ENCODE measurements around the gene CLPTM1L. TPM values are rescaled to one million over a fixed set of nuclear protein-coding genes. Genes with fewer than 3 reads are reported as not detected.
"Not testable (repeated sequence)": the region's sequence is repeated elsewhere in the genome, so short reads cannot be mapped to it uniquely, and the experiment has no call there.

The CLPTM1L gene
- total RNA-seq, 1 experiment from 2014 or later, result 83.2 TPM

DNA sequence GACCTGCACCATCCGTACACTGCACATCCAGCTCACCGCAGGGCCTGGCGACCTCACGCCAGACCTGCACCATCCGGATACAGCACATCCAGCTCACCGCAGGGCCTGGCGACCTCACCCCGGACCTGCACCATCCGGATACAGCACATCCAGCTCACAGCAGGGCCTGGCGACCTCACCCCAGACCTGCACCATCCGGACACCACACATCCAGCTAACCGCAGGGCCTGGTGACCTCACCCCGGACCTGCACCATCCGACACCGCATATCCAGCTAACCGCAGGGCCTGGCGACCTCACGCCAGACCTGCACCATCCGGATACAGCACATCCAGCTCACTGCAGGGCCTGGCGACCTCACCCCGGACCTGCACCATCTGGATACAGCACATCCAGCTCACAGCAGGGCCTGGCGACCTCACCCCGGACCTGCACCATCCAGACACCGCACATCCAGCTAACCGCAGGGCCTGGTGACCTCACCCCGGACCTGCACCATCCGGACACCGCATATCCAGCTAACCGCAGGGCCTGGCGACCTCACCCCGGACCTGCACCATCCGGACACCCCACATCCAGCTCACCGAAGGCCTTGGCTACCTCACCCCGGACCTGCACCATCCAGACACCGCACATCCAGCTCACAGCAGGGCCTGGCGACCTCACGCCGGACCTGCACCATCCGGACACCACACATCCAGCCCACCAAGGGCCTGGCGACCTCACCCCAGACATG is 61.7 kb downstream of the CLPTM1L start:
- H3K27me3 ChIP-seq; H3K4me1 ChIP-seq; H3K9me3 ChIP-seq (replicated peaks); H3K27ac ChIP-seq; DNase-seq; H3K36me3 ChIP-seq; H3K4me3 ChIP-seq: not testable (repeated sequence)

DNA sequence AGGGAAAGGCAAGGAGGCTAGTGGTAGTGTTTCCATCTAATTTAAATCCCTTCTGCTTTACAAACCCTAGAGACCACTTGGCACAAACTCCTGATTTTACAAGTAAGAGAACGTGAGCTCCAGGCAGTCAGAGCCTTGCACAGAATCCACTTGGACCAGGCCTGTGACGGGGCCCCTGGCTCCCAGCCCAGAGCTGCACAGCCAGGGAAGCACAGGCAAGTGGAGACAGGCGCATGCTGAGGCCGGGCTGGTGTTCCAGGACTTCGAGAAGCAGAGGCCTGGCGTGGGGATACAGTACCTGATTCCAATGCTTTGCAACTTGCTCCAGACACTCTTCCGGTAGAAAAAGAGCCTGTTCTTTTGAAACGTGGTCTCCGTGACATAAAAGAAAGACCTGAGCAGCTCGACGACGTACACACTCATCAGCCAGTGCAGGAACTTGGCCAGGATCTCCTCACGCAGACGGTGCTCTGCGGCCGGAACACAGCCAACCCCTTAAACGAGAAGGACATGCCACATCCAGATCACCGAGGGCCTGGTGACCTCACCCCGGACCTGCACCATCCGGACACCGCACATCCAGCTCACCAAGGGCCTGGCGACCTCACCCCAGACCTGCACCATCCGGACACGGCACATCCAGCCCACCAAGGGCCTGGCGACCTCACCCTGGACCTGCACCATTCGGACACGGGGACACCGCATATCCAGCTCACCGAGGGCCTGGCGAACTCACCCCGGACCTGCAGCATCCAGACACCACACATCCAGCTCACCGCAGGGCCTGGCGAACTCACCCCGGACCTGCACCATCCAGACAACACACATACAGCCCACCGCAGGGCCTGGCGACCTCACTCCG is 62.5 kb downstream of the CLPTM1L start:
- H3K9me3 ChIP-seq (replicated peaks), result no peaks in the 10 kb centered on the region
- H3K4me3 ChIP-seq, result no peak overlapping the region
- no peak for DNase-seq
- no peaks in the 10 kb centered on the region for H3K4me1 ChIP-seq
- H3K36me3 ChIP-seq, result no peaks in the 10 kb centered on the region
- no peak overlapping the region for H3K27ac ChIP-seq
- H3K27me3 ChIP-seq, result no peaks in the 10 kb centered on the region

DNA sequence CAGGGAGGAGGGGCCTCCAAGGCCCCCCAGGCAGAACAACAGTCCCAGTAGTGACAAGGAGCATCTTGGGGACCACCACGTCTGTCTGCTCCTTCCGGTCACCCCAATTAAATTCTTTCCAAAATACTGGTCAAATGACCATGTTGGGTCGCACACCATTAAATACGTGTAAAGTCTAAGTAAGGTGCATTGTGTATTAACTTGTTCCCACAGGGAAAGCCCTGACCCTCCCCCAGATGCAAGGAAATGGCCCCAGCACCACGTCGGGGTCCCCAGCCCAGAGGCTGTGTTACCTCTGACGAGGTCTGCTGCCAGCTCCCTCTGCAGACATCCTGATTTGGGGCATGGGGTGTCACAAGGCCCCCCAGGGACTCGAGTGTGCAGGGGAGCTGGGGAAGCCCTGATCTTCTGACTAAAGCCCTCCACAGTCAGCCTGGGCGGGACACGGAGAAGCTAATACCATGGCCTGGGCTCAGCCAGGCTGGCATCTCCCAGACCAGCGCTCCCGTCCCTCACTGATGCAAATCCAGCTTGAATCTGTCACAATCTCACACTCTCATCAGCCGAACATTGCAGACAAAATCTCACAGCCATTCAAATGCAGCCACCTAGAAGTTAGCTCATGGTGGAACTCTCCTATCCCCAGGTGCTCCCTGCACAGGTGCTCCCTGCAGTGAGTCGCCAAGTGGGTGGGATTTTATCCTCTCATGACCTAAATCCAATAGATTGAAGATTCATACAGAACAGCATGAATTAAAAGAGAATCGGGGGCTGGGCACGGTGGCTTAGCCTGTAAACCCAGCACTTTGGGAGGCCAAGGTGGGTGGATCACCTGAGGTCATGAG is 63.6 kb downstream of the CLPTM1L start:
- H3K4me3 ChIP-seq, result no peak overlapping the region
- DNase-seq, result no peak
- no peaks in the 10 kb centered on the region for H3K4me1 ChIP-seq
- no peaks in the 10 kb centered on the region for H3K36me3 ChIP-seq
- no peaks in the 10 kb centered on the region for H3K27me3 ChIP-seq
- no peaks in the 10 kb centered on the region for H3K9me3 ChIP-seq (replicated peaks)
- no peak overlapping the region for H3K27ac ChIP-seq

DNA sequence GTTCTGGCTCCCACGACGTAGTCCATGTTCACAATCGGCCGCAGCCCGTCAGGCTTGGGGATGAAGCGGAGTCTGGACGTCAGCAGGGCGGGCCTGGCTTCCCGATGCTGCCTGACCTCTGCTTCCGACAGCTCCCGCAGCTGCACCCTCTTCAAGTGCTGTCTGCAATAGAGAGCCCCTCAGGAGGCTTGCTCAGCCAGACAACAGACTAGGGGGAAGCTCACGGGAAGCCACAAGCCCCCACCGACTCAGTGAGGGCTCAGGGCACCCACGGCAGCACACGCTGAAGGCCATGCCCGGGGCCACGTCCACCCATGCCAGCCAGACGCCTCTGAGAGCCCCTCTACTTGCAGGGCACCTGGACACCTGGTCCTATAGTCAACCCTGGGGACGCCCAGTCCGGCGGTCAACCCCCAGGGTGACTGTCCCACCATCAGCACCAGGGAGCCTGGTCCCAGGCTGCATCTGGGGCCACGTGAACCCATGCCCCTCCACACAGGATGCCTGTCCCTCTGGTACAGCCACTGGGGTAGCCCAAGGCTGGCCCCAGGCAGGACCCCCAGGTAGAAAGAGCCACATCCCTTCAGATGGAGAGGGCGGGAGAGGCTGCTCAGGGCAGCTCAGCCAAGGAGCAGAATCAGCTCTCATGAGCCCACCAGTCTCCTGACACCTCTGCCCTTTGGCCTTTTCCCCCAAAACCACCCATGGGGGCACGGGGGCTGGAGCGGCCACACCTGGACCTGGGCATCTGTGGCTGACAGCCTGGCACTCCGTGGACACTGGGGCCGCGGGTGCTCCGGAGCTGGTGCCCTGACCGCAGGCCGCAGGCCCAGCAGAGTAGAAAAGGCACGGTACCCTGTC is 64.5 kb downstream of the CLPTM1L start:
- Histone ChIP-seq H3K4me3 (no peak overlapping the region), H3K27me3 (no peaks in the 10 kb centered on the region), H3K36me3 (no peaks in the 10 kb centered on the region), H3K9me3 (replicated peaks) (no peaks in the 10 kb centered on the region), H3K4me1 (no peaks in the 10 kb centered on the region), H3K27ac (no peak overlapping the region)
- no peak for DNase-seq

DNA sequence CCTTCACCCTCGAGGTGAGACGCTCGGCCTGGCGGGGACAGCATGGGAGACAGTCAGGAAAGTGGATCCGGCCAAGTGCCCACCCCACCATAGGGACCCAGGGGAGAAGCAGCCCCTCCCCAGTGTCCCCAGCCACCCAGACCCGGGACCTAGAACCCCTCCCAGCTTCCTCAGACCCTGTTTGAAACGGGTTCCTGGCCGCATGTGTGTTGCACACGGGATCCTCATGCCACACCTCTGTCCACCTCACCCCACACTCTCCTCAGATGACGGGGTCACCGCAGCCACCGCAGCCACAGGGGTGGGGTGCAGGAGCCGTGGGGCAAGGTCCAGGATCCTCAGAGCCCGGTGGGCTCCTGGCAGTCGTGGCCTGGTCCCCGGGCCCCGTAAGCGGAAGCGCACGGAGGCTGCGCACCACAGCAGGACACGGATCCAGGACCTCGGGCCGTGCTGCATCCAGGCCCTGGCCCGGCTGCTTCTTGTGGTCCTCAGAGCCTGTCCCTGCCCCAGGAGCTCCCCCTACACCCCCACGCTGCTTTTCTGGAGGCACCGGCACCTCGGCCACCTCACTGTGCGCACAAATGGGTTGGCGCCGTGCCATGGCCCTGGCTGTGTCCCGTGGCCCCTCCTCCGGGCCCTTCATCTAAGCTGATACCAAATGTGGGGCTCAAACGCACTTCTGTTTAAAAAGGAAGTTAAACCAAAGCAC is 65.3 kb downstream of the CLPTM1L start:
- Histone ChIP-seq H3K4me3 (no peak overlapping the region), H3K9me3 (replicated peaks) (no peaks in the 10 kb centered on the region), H3K27me3 (no peaks in the 10 kb centered on the region), H3K36me3 (no peaks in the 10 kb centered on the region), H3K27ac (no peak overlapping the region), H3K4me1 (no peaks in the 10 kb centered on the region)
- DNase-seq, result no peak

DNA sequence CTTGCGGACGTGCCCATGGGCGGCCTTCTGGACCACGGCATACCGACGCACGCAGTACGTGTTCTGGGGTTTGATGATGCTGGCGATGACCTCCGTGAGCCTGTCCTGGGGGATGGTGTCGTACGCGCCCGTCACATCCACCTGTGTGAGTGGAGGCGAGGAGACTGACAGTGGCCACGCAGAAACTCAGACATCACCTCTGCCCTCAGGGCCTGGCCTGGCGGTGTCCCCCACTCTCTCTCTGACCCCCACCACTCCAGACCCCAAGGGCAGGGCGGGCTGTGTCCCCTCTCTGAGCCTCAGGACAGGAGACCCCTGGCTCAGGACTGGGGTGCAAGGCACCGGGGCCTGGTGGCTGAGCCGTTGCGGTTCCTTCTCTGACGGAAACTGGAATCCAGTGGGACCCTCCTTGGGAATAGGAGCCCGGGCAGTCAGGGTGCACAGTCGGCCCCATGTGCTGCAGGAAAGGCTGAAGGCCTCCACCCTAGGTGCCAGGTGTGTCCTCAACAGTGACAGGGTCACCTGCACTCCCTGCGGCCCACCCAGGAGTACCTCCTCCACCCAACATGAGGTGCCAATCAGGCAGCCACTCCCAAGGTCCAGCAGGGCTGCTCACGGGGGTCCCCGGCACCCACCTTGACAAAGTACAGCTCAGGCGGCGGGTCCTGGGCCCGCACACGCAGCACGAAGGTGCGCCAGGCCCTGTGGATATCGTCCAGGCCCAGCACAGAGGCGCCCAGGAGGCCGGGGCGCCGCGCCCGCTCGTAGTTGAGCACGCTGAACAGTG is 66.0 kb downstream of the CLPTM1L start:
- Histone ChIP-seq H3K4me1 (no peaks in the 10 kb centered on the region), H3K36me3 (no peaks in the 10 kb centered on the region), H3K9me3 (replicated peaks) (no peaks in the 10 kb centered on the region), H3K27ac (no peak overlapping the region), H3K27me3 (no peaks in the 10 kb centered on the region), H3K4me3 (no peak overlapping the region)
- DNase-seq, result no peak

DNA sequence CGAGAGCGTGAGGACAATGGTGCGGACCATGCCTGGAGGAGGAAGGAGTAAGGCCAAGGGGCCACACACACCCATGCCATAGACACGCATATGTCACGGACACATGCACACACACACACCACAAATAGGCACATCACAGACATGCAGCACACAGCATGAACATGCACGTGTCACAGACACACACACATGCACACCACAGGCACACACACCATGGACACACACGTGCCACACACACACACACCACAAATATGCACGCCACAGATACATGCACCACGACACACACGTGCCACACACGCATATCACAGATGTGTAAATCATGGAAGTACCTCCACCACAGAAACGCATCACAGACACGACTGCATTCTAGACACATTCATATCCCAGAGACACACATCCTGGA is 66.7 kb downstream of the CLPTM1L start:
- H3K4me1 ChIP-seq, result no peaks in the 10 kb centered on the region
- no peak for DNase-seq
- no peaks in the 10 kb centered on the region for H3K27me3 ChIP-seq
- no peaks in the 10 kb centered on the region for H3K36me3 ChIP-seq
- no peak overlapping the region for H3K4me3 ChIP-seq
- H3K27ac ChIP-seq, result no peak overlapping the region
- no peaks in the 10 kb centered on the region for H3K9me3 ChIP-seq (replicated peaks)

DNA sequence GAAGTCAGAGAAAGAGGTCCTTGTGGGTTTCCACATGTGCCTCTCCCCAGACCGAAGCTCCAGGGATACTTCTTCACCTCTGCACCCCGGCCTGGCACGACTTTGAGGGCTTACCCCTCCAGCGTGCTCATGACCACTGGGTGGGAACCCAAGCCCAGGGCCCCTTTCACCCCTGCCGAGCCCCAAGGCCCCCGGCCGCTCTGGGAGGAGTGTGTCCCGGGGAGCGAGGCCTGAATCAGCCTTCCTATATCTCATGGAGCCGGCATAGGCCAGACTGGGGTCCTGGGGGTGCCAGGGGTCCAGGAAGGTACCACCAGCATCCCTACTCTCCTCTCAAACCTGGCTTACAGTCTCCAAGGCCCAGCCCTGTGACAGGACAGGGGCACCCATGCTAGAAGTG is 67.1 kb downstream of the CLPTM1L start:
- H3K27ac ChIP-seq, result no peak overlapping the region
- no peaks in the 10 kb centered on the region for H3K9me3 ChIP-seq (replicated peaks)
- no peaks in the 10 kb centered on the region for H3K4me1 ChIP-seq
- H3K36me3 ChIP-seq, result no peaks in the 10 kb centered on the region
- H3K4me3 ChIP-seq, result no peak overlapping the region
- H3K27me3 ChIP-seq, result no peaks in the 10 kb centered on the region
- DNase-seq, result no peak

DNA sequence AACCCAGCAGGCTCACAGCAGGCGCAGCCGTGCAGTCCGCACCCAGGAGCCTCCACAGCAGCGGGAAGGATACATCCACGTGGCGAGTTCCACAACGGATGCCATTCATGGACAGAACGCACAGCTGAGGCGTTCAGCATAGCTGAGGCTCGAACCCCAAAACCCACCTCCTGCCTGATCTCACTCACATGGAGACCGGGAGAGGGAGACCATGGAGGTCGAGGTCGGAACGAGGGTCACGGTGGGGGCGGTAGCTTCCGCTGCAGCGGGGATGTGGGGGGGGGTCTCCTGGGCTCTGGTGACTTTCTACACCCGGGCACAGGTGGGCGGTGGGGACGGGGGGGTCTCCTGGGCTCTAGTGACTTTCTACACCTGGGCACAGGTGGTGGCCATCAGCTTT is 67.6 kb downstream of the CLPTM1L start:
- Histone ChIP-seq H3K9me3 (replicated peaks) (no peaks in the 10 kb centered on the region), H3K4me3 (no peak overlapping the region), H3K27me3 (no peaks in the 10 kb centered on the region), H3K36me3 (no peaks in the 10 kb centered on the region), H3K4me1 (no peaks in the 10 kb centered on the region), H3K27ac (no peak overlapping the region)
- DNase-seq, result no peak

DNA sequence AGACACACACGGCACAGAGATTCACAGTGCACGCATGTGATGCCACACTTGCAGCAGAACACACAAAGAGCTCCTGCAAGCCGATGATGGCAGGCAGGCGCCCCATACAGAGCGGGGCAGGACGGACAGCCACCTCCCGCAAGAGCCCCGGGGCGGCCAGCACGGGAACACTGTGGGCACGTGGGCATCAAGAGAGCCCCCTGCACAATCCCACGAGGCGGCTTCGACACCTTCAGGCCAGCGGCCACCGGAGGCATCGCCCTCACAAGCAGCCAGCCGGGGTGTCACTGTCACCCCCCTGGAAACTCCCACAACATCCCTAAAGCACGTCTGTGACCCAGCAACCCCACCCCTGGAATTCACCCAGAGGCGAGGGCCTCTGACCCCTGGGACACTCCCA is 68.0 kb downstream of the CLPTM1L start:
- no peaks in the 10 kb centered on the region for H3K36me3 ChIP-seq
- no peak overlapping the region for H3K27ac ChIP-seq
- H3K4me3 ChIP-seq, result no peak overlapping the region
- no peaks in the 10 kb centered on the region for H3K9me3 ChIP-seq (replicated peaks)
- H3K4me1 ChIP-seq, result no peaks in the 10 kb centered on the region
- DNase-seq, result no peak
- no peaks in the 10 kb centered on the region for H3K27me3 ChIP-seq

DNA sequence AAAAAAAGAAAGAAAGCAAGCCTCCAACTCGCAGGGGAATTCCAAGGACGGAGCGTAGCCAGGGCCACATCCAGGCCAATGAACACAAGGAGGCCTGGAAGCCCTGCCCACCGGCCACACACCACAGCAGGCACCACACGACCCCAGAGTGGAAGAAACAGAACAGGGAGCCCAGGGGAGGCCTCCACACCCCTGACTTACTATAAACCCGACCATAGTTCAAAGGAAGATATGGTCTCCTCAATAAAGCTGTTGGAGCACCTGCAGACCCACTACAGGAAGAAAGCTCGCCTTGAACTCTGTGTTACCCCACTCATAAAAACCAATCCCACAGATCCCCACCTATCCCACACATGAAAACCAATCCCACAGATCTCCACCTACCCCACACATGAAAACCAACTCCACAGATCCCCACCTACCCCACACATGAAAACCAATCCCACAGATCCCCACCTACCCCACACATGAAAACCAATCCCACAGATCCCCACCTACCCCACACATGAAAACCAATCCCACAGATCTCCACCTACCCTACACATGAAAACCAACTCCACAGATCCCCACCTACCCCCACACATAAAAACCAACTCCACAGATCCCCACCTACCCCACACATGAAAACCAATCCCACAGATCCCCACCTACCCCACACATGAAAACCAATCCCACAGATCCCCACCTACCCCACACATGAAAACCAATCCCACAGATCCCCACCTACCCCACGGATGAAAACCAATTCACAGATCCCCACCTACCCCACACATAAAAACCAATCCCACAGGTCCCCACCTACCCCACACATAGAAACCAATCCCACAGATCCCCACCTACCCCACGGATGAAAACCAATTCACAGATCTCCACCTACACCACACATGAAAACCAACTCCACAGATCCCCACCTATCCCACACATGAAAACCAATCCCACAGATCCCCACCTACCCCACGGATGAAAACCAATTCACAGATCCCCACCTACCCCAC is 69.2 kb downstream of the CLPTM1L start:
- not testable (repeated sequence) for DNase-seq; H3K36me3 ChIP-seq; H3K9me3 ChIP-seq (replicated peaks); H3K27me3 ChIP-seq; H3K27ac ChIP-seq; H3K4me1 ChIP-seq; H3K4me3 ChIP-seq

DNA sequence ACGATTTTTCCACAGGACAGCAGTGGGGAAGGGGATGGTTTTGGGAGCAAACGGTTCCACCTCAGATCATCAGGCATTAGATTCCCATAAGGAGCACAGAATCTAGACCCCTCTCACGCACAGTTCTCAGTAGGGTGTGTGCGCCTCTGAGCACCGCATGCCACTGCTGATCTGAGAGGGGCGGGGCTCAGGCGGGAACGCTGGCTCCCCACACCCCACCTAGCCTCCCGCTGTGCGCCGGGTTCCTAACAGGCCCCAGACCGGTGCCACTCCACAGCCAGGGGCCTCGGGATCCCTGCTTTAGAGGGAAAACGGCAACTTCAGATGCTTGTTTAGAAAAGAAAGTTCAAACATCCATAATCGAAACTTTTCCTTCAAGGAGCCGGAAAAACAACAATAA is 70.4 kb downstream of the CLPTM1L start:
- Histone ChIP-seq H3K36me3 (no peaks in the 10 kb centered on the region), H3K4me3 (no peak overlapping the region), H3K27me3 (no peaks in the 10 kb centered on the region), H3K9me3 (replicated peaks) (no peaks in the 10 kb centered on the region), H3K4me1 (no peaks in the 10 kb centered on the region), H3K27ac (no peak overlapping the region)
- DNase-seq, result no peak
